Central memory CD8-positive, alpha-beta T cell (primary cell): Measurements from ENCODE around the gene DEPDC1B.
"Not testable (repeated sequence)": the region's sequence is repeated elsewhere in the genome, so short reads cannot be mapped to it uniquely, and the experiment has no call there.

Experiments used
- ATAC-seq: fragments of 150-1000 bp; cut with Tn5 transposase; replicated peaks from 2 replicates; pipeline ENCODE4 v1.10.0; 2022; ENCODE audit warnings: mild to moderate bottlenecking, moderate FRiP score, moderate number of reproducible peaks; ENCODE audit not compliant: poor library complexity, severe bottlenecking; ENCODE audit errors: extremely low read depth
- DNase-seq, 2 donors: peaks; one replicate each; pipeline ENCODE4 v3.0.0; 2021; ENCODE audit warnings: low spot score in 2 of 2
- H3K27ac Mint-ChIP-seq: one replicate; pipeline ENCODE4 v1.8.0; 2022; ENCODE audit warnings: low read depth, mild to moderate bottlenecking, moderate library complexity, mixed read lengths
- H3K27me3 Mint-ChIP-seq: one replicate; pipeline ENCODE4 v1.8.0; 2022; ENCODE audit warnings: mixed read lengths
- H3K36me3 Mint-ChIP-seq: one replicate; pipeline ENCODE4 v1.8.0; 2022; ENCODE audit warnings: mild to moderate bottlenecking, moderate library complexity, mixed read lengths; ENCODE audit not compliant: insufficient read depth
- H3K4me1 Mint-ChIP-seq: one replicate; pipeline ENCODE4 v1.8.0; 2022; ENCODE audit warnings: mixed read lengths
- H3K4me3 Mint-ChIP-seq: one replicate; pipeline ENCODE4 v1.8.0; 2022; ENCODE audit warnings: mild to moderate bottlenecking, moderate library complexity, mixed read lengths
- H3K9me3 Mint-ChIP-seq: one replicate; pipeline ENCODE4 v1.8.0; 2022; ENCODE audit warnings: mixed read lengths

Gene DEPDC1B

GRCh38 chr5:60687927-60688720, 11.8 kb downstream of the DEPDC1B start:
- Mint-ChIP-seq H3K4me1 (no peaks in the 10 kb centered on the region), H3K9me3 (no peaks in the 10 kb centered on the region), H3K27me3 (no peaks in the 10 kb centered on the region), H3K36me3 (no peaks in the 10 kb centered on the region), H3K27ac (no peak overlapping the region), H3K4me3 (no peak overlapping the region)
- no peak for DNase-seq
- ATAC-seq: peak; percentile 64

- H3K27me3 Mint-ChIP-seq: no peaks in the 10 kb centered on the region
- no peak overlapping the region for H3K27ac Mint-ChIP-seq
- H3K9me3 Mint-ChIP-seq: no peaks in the 10 kb centered on the region
- no peak for ATAC-seq
- H3K4me3 Mint-ChIP-seq: no peak overlapping the region
- H3K36me3 Mint-ChIP-seq: peaks cover under 1% of the 10 kb centered on the region
- DNase-seq: no peak
- no peaks in the 10 kb centered on the region for H3K4me1 Mint-ChIP-seq
These were observed 13.8 kb downstream of the DEPDC1B start for GRCh38 chr5:60686157-60686556.

- no peak for ATAC-seq
- Mint-ChIP-seq H3K36me3 (peaks cover 2% of the 10 kb centered on the region), H3K27me3 (no peaks in the 10 kb centered on the region), H3K9me3 (no peaks in the 10 kb centered on the region), H3K4me3 (no peak overlapping the region), H3K27ac (no peak overlapping the region), H3K4me1 (no peaks in the 10 kb centered on the region)
- no peak for DNase-seq
These were observed 14.3 kb downstream of the DEPDC1B start for GRCh38 chr5:60685700-60686099.

GRCh38 chr5:60685028-60685427, 14.9 kb downstream of the DEPDC1B start:
- H3K4me3 Mint-ChIP-seq: no peak overlapping the region
- peaks cover 2% of the 10 kb centered on the region for H3K36me3 Mint-ChIP-seq
- no peak for DNase-seq
- H3K4me1 Mint-ChIP-seq: no peaks in the 10 kb centered on the region
- no peaks in the 10 kb centered on the region for H3K9me3 Mint-ChIP-seq
- no peak overlapping the region for H3K27ac Mint-ChIP-seq
- no peaks in the 10 kb centered on the region for H3K27me3 Mint-ChIP-seq
- no peak for ATAC-seq

- not testable (repeated sequence) for H3K27ac Mint-ChIP-seq, ATAC-seq, H3K4me1 Mint-ChIP-seq, H3K4me3 Mint-ChIP-seq, H3K27me3 Mint-ChIP-seq, DNase-seq, H3K9me3 Mint-ChIP-seq, H3K36me3 Mint-ChIP-seq
These were observed 18.0 kb downstream of the DEPDC1B start for GRCh38 chr5:60682007-60682406.

- no peaks in the 10 kb centered on the region for H3K27me3 Mint-ChIP-seq
- ATAC-seq (no peak), DNase-seq (no peak)
- no peak overlapping the region for H3K27ac Mint-ChIP-seq
- H3K4me3 Mint-ChIP-seq: no peak overlapping the region
- no peaks in the 10 kb centered on the region for H3K9me3 Mint-ChIP-seq
- H3K4me1 Mint-ChIP-seq: no peaks in the 10 kb centered on the region
- peaks cover 4% of the 10 kb centered on the region for H3K36me3 Mint-ChIP-seq
These were observed 20.1 kb downstream of the DEPDC1B start for GRCh38 chr5:60679816-60680215.

- H3K27ac Mint-ChIP-seq: peak overlapping the region; percentile 71
- H3K27me3 Mint-ChIP-seq: no peaks in the 10 kb centered on the region
- H3K36me3 Mint-ChIP-seq: peaks cover 4% of the 10 kb centered on the region
- H3K9me3 Mint-ChIP-seq: no peaks in the 10 kb centered on the region
- ATAC-seq (no peak), DNase-seq (no peak)
- H3K4me3 Mint-ChIP-seq: no peak overlapping the region
- H3K4me1 Mint-ChIP-seq: no peaks in the 10 kb centered on the region
These were observed 21.9 kb downstream of the DEPDC1B start for GRCh38 chr5:60677850-60678664.

- peaks cover 3% of the 10 kb centered on the region for H3K36me3 Mint-ChIP-seq
- no peaks in the 10 kb centered on the region for H3K4me1 Mint-ChIP-seq
- no peaks in the 10 kb centered on the region for H3K27me3 Mint-ChIP-seq
- no peak overlapping the region for H3K27ac Mint-ChIP-seq
- no peaks in the 10 kb centered on the region for H3K9me3 Mint-ChIP-seq
- ATAC-seq (no peak), DNase-seq (no peak)
- no peak overlapping the region for H3K4me3 Mint-ChIP-seq
These were observed 24.7 kb downstream of the DEPDC1B start for GRCh38 chr5:60675286-60675685.

- no peaks in the 10 kb centered on the region for H3K27me3 Mint-ChIP-seq
- no peak overlapping the region for H3K4me3 Mint-ChIP-seq
- ATAC-seq (no peak), DNase-seq (no peak)
- no peaks in the 10 kb centered on the region for H3K9me3 Mint-ChIP-seq
- no peaks in the 10 kb centered on the region for H3K4me1 Mint-ChIP-seq
- no peak overlapping the region for H3K27ac Mint-ChIP-seq
- H3K36me3 Mint-ChIP-seq: peaks cover 2% of the 10 kb centered on the region
These were observed 25.5 kb downstream of the DEPDC1B start for GRCh38 chr5:60674251-60675069.

GRCh38 chr5:60673334-60673733, 26.6 kb downstream of the DEPDC1B start:
- no peaks in the 10 kb centered on the region for H3K36me3 Mint-ChIP-seq
- H3K27me3 Mint-ChIP-seq: no peaks in the 10 kb centered on the region
- H3K27ac Mint-ChIP-seq: no peak overlapping the region
- no peak for ATAC-seq
- H3K4me1 Mint-ChIP-seq: no peaks in the 10 kb centered on the region
- no peak for DNase-seq
- no peak overlapping the region for H3K4me3 Mint-ChIP-seq
- no peaks in the 10 kb centered on the region for H3K9me3 Mint-ChIP-seq

GRCh38 chr5:60672693-60673264, 27.2 kb downstream of the DEPDC1B start:
- no peaks in the 10 kb centered on the region for H3K36me3 Mint-ChIP-seq
- H3K4me3 Mint-ChIP-seq: no peak overlapping the region
- no peak overlapping the region for H3K27ac Mint-ChIP-seq
- no peaks in the 10 kb centered on the region for H3K4me1 Mint-ChIP-seq
- H3K27me3 Mint-ChIP-seq: no peaks in the 10 kb centered on the region
- DNase-seq: no peak
- no peaks in the 10 kb centered on the region for H3K9me3 Mint-ChIP-seq
- ATAC-seq: no peak

- DNase-seq (no peak), ATAC-seq (no peak)
- H3K27me3 Mint-ChIP-seq: no peaks in the 10 kb centered on the region
- H3K4me3 Mint-ChIP-seq: no peak overlapping the region
- no peaks in the 10 kb centered on the region for H3K4me1 Mint-ChIP-seq
- no peaks in the 10 kb centered on the region for H3K9me3 Mint-ChIP-seq
- H3K27ac Mint-ChIP-seq: no peak overlapping the region
- no peaks in the 10 kb centered on the region for H3K36me3 Mint-ChIP-seq
These were observed 27.9 kb downstream of the DEPDC1B start for GRCh38 chr5:60671899-60672692.
